ENCODE data around the gene ZNF669.

GRCh38 chr1:247070645-247071044 is 33.5 kb downstream of the ZNF669 start:
- TF ChIP-seq POLR2AphosphoS5 (IDR thresholded peaks at IDR 0.05; ENCODE audit: borderline replicate concordance, low read depth, low read length) (no peak), EZH2 (IDR thresholded peaks at IDR 0.05) (no peak), FOXP2 (optimal IDR thresholded peaks at IDR 0.05; ENCODE audit: control extremely low read depth, extremely low read length, insufficient read depth) (no peak)
